PC-9 (cell line): Measurements from ENCODE around the gene RNU4-1.

Experiments
- CTCF ChIP-seq: fragments of 200-600 bp; sonication (generic); conservative IDR thresholded peaks from 2 replicates; pipeline ENCODE4 v1.6.1; 2017; ENCODE audit warnings: mixed run types, antibody characterized with exemption, mild to moderate bottlenecking, moderate library complexity
- EZH2 ChIP-seq: fragments of 200-600 bp; sonication (generic); IDR thresholded peaks from 2 replicates; pipeline ENCODE4 v1.8.0; 2017; ENCODE audit warnings: antibody characterized with exemption, low read depth

DNA sequence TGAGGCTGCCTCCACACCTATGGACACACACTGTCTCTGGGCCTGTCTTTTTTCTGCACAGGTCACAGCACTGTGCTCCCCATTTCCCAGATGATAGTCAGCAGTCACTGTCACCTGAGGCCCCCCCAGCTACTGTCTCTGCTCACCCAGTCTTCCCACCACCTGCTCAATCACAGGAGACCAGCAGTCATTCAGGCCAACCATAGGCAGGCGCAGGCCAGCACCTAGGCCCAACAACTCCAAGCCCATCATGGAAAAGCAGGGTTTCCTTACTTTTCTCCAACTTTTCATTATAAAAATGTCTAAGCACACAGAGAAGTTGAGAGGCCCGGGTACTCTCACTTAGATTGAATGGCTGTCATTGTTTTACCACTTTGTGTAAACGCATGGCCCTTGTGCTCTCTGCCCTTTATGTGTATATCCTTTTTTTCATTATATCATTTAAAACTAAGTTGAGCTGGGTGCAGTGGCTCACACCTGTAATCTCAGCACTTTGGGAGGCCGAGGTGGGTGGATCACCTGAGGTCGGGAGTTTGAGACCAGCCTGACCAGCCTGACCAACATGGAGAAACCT, 34.6 kb downstream of the RNU4-1 start:
- TF ChIP-seq CTCF = no peak
- no peak for TF ChIP-seq EZH2
